Tibial nerve (tissue), 4 donors: Measurements from ENCODE around the gene TAS1R1.

Experiments used
- CTCF ChIP-seq, 5 experiments: fragments of 200-600 bp in 3 of 5; fragments of 450-650 bp in 2 of 5; sonication (generic) in 3 of 5; IDR thresholded peaks; one replicate each; pipeline ENCODE4 v1.5.1; 2016 to 2019; ENCODE audit warnings: antibody characterized with exemption in 5 of 5, mild to moderate bottlenecking in 3 of 5, moderate library complexity in 2 of 5
- EP300 ChIP-seq, 2 donors: sonication (generic); formaldehyde crosslinking; IDR thresholded peaks; one replicate each; pipeline ENCODE4 v1.6.1; 2017; ENCODE audit warnings: antibody characterized with exemption in 2 of 2, mild to moderate bottlenecking in 1 of 2
- POLR2A ChIP-seq, 2 donors: fragments of 450-650 bp; IDR thresholded peaks; one replicate each; pipeline ENCODE4 v1.6.1; 2017; ENCODE audit warnings: antibody characterized with exemption in 2 of 2, mild to moderate bottlenecking in 2 of 2, moderate library complexity in 2 of 2

DNA sequence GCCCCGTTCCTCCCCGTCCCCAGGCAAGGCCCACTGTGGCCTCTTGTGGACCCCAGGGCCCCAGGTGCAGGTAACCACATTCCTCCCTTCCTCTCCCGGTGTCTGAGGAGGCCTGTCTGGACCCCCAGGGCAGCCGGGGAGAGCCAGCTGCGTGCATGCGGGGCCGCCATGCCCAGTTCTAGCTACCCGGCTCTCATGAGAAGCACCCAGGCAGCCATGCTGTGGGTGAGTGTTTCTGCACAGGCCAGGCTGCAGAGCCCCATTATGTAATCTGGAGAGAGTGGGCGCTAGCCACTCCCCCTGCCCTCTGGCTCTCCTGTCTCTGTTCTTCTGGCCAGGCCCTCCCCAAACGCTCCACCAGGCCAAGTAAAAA is 45.2 kb upstream of the TAS1R1 start:
- TF ChIP-seq CTCF (IDR thresholded peaks at IDR 0.05) (no peak), POLR2A (IDR thresholded peaks at IDR 0.05) (peak in 1 of 2 donors; percentile 16), EP300 (IDR thresholded peaks at IDR 0.05) (peak in 1 of 2 donors; percentile 50)
